Thoracic aorta (tissue), 2 donors: ENCODE measurements around the gene KLF3. TPM values are rescaled to one million over a fixed set of nuclear protein-coding genes. Genes with fewer than 3 reads are reported as not detected.

Experiments used
- ATAC-seq: fragments of 150-250 bp; one replicate; pipeline ENCODE4 v1.8.0; 2017; ENCODE audit warnings: low read depth; ENCODE audit not compliant: insufficient number of reproducible peaks, low FRiP score
- DNase-seq: peaks from one replicate; pipeline ENCODE4 v3.0.0-alpha.2; 2020; ENCODE audit warnings: low spot score
- H3K27ac ChIP-seq, 2 donors: fragments of 200-600 bp; sonication (generic); 1 replicate in 1 of 2; 2 replicates in 1 of 2; pipeline ENCODE4 v1.5.1; 2016; ENCODE audit warnings: mild to moderate bottlenecking in 2 of 2, moderate library complexity in 2 of 2
- H3K27me3 ChIP-seq: fragments of 200-600 bp; sonication (generic); replicated peaks from 2 replicates; pipeline ENCODE4 v1.6.0; 2016; ENCODE audit warnings: mild to moderate bottlenecking; ENCODE audit not compliant: insufficient read depth
- H3K36me3 ChIP-seq: fragments of 200-600 bp; sonication (generic); one replicate; pipeline ENCODE4 v1.5.1; 2016
- H3K4me1 ChIP-seq, 2 donors: fragments of 200-600 bp; sonication (generic); 1 replicate in 1 of 2; 2 replicates in 1 of 2; pipeline versions ENCODE4 v1.5.1 to v1.6.0; 2016; ENCODE audit warnings: low read depth in 2 of 2, mild to moderate bottlenecking in 1 of 2; ENCODE audit not compliant: control insufficient read depth in 1 of 2
- H3K4me3 ChIP-seq: fragments of 200-600 bp; sonication (generic); 2 replicates; pipeline ENCODE4 v1.5.1; 2016; ENCODE audit warnings: mild to moderate bottlenecking
- H3K9me3 ChIP-seq: fragments of 200-600 bp; sonication (generic); 2 replicates; pipeline ENCODE4 v1.5.1; 2016
- total RNA-seq, 2 donors: library from RNA; depleted of rRNA; stranded (reverse); fragments of >200 nt; gene quantifications; one replicate each; pipeline versions ENCODE4 v1.1.0 to v1.2.3, GENCODE V29; 2016
- TF ChIP-seq, protein P1 (sequence below): fragments of 200-600 bp; sonication (generic); IDR thresholded peaks from one replicate; pipeline ENCODE4 v1.5.1; 2019; ENCODE audit warnings: antibody characterized with exemption

Gene KLF3
- total RNA-seq, 2 donors from 2014 or later, result 45.8 to 53.4 TPM

- TF ChIP-seq, protein P1, sequence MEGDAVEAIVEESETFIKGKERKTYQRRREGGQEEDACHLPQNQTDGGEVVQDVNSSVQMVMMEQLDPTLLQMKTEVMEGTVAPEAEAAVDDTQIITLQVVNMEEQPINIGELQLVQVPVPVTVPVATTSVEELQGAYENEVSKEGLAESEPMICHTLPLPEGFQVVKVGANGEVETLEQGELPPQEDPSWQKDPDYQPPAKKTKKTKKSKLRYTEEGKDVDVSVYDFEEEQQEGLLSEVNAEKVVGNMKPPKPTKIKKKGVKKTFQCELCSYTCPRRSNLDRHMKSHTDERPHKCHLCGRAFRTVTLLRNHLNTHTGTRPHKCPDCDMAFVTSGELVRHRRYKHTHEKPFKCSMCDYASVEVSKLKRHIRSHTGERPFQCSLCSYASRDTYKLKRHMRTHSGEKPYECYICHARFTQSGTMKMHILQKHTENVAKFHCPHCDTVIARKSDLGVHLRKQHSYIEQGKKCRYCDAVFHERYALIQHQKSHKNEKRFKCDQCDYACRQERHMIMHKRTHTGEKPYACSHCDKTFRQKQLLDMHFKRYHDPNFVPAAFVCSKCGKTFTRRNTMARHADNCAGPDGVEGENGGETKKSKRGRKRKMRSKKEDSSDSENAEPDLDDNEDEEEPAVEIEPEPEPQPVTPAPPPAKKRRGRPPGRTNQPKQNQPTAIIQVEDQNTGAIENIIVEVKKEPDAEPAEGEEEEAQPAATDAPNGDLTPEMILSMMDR, result no peak
- Histone ChIP-seq H3K27ac (no peak overlapping the region), H3K4me3 (no peak overlapping the region), H3K4me1 (peaks cover 0 to 4% of the 10 kb centered on the region in 2 donors), H3K9me3 (no peaks in the 10 kb centered on the region), H3K36me3 (no peaks in the 10 kb centered on the region), H3K27me3 (no peaks in the 10 kb centered on the region)
- DNase-seq, result no peak
- no peak for ATAC-seq
Observed at GRCh38 chr4:38703635-38704034, 39.6 kb downstream of the KLF3 start.

DNA sequence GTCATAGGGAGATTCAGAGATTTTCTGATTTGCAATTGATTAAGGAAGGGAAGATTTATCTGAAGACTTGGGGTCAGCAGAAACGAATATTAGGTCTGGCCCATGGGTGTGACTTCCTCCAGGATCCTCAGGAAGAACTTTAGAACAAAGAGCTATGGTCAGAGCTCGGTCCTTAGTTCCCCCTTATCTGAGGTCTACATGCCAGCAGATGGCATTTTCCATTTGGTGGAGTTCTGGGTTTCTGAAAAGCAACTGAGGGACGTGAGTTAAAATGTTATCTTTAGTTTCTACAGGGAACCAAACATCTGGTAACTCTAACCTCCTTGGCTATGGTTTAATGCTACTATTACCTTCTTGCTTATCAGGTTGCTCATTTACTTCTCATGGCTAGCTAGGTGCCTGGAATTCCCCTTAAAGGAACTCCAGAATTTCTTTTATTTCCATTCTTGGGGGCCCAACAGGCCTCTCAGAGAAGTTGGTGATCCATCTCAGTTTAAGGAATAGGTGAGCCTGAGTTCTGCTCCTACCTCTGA lies 40.7 kb downstream of the KLF3 start:
- Histone ChIP-seq H3K27ac (no peak overlapping the region), H3K9me3 (no peaks in the 10 kb centered on the region), H3K27me3 (no peaks in the 10 kb centered on the region), H3K4me1 (peaks cover 0 to 4% of the 10 kb centered on the region in 2 donors), H3K36me3 (no peaks in the 10 kb centered on the region), H3K4me3 (no peak overlapping the region)
- ATAC-seq, result no peak
- TF ChIP-seq, protein P1, result no peak
- DNase-seq, result no peak

DNA sequence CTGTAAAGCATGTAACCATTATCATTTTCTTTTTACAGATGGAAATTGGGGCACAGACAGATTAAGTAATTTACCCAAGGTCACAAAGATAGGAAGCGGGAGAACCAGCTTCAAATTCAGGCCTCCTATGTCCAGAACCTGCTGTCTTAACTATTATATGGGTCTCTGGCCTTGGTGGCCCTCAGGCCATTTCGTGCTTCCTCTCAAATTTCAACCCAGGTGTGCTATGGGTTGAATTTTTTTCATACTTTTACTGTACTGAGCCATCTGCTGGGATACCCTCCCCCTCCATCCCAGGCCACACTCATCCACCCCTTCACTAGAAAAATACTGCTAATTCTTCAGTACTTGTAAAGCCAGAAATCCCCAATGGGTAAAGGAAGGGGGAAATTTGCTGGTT lies 42.3 kb downstream of the KLF3 start:
- H3K9me3 ChIP-seq, result no peaks in the 10 kb centered on the region
- H3K4me3 ChIP-seq, result no peak overlapping the region
- H3K27me3 ChIP-seq, result no peaks in the 10 kb centered on the region
- no peak overlapping the region for H3K27ac ChIP-seq
- H3K4me1 ChIP-seq, result peaks cover 0 to 4% of the 10 kb centered on the region in 2 donors
- ATAC-seq (no peak), DNase-seq (no peak)
- TF ChIP-seq, protein P1, result no peak
- H3K36me3 ChIP-seq, result no peaks in the 10 kb centered on the region

DNA sequence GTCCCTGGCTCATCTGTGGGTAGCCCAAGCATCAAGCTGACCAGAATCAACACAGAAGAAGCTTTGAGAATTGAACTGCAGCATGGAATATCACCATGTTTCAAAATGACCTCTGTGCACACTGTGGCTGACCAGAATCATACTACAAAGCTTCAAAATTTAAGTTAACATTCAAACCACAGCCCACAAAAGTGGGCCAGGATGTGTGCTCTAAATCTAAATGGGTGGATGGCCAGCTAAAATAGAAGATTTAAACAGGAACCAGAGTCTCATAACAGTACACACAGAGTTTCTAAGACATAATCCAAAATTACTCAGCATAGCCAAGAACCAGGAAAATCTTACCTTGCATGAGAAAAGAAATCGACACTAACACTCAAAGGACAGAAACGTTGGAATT lies 46.1 kb downstream of the KLF3 start:
- Histone ChIP-seq H3K27me3 (no peaks in the 10 kb centered on the region), H3K4me1 (no peaks in the 10 kb centered on the region), H3K9me3 (no peaks in the 10 kb centered on the region), H3K4me3 (no peak overlapping the region), H3K27ac (no peak overlapping the region), H3K36me3 (no peaks in the 10 kb centered on the region)
- TF ChIP-seq, protein P1, result no peak
- ATAC-seq (no peak), DNase-seq (no peak)

DNA sequence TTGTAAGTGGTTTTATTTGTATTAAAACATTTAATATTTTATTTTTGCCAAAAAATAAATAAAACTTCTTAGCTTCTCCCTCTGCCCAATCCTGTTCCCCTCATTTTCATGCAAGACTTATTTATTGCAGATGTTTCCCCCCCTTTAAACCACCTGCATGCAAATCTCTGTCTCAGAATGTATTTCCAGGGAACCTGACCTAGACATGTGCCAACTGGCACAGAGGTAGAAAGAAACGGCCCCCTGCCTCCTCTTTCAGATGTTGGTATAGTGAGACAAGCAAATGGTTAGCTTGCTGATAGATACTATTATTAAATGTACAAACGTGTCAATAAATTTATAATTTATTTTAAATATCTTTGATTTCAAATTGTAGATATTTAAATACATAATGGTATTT lies 47.1 kb downstream of the KLF3 start:
- TF ChIP-seq, protein P1, result no peak

More for the DNA sequence above, 47.1 kb downstream of the KLF3 start:
- Histone ChIP-seq H3K27ac (no peak overlapping the region), H3K27me3 (no peaks in the 10 kb centered on the region), H3K9me3 (no peaks in the 10 kb centered on the region), H3K4me1 (no peaks in the 10 kb centered on the region), H3K36me3 (no peaks in the 10 kb centered on the region), H3K4me3 (no peak overlapping the region)
- DNase-seq, result no peak
- no peak for ATAC-seq
